Parathyroid adenoma (tissue), 2 donors: ENCODE measurements around the gene VASN.

Experiments
- H2AFZ ChIP-seq: fragments of 300-600 bp; sonication (generic); one replicate; pipeline ENCODE4 v1.7.0; 2017; ENCODE audit warnings: antibody characterized with exemption, mild to moderate bottlenecking
- H3K27ac ChIP-seq: fragments of 300-600 bp; sonication (generic); one replicate; pipeline ENCODE4 v1.7.0; 2017
- H3K27me3 ChIP-seq: fragments of 300-600 bp; sonication (generic); one replicate; pipeline ENCODE4 v1.7.0; 2017; ENCODE audit warnings: low read length; ENCODE audit not compliant: control insufficient read depth, insufficient read depth
- H3K36me3 ChIP-seq: fragments of 300-600 bp; sonication (generic); one replicate; pipeline ENCODE4 v1.7.0; 2017; ENCODE audit warnings: low read length; ENCODE audit not compliant: control insufficient read depth, insufficient read depth
- H3K4me1 ChIP-seq: fragments of 300-600 bp; sonication (generic); one replicate; pipeline ENCODE4 v1.7.0; 2017; ENCODE audit warnings: control low read depth
- H3K4me2 ChIP-seq: fragments of 300-600 bp; sonication (generic); one replicate; pipeline ENCODE4 v1.7.0; 2017; ENCODE audit warnings: low read length
- H3K4me3 ChIP-seq: fragments of 300-600 bp; sonication (generic); one replicate; pipeline ENCODE4 v1.7.0; 2017; ENCODE audit warnings: low read depth, low read length
- H3K79me2 ChIP-seq: fragments of 300-600 bp; sonication (generic); one replicate; pipeline ENCODE4 v1.7.0; 2017; ENCODE audit warnings: control low read depth
- H3K9ac ChIP-seq: fragments of 300-600 bp; sonication (generic); one replicate; pipeline ENCODE4 v1.7.0; 2017; ENCODE audit warnings: mild to moderate bottlenecking
- H3K9me3 ChIP-seq: fragments of 300-600 bp; sonication (generic); one replicate; pipeline ENCODE4 v1.7.0; 2017; ENCODE audit warnings: low read length; ENCODE audit not compliant: control insufficient read depth
- TF ChIP-seq, protein P1 (sequence below): fragments of 300-600 bp; sonication (generic); IDR thresholded peaks from one replicate; pipeline ENCODE4 v1.7.0; 2017; ENCODE audit warnings: antibody characterized with exemption, mild to moderate bottlenecking
- donor health status: primary hyperparathyroidism.

Gene VASN

DNA sequence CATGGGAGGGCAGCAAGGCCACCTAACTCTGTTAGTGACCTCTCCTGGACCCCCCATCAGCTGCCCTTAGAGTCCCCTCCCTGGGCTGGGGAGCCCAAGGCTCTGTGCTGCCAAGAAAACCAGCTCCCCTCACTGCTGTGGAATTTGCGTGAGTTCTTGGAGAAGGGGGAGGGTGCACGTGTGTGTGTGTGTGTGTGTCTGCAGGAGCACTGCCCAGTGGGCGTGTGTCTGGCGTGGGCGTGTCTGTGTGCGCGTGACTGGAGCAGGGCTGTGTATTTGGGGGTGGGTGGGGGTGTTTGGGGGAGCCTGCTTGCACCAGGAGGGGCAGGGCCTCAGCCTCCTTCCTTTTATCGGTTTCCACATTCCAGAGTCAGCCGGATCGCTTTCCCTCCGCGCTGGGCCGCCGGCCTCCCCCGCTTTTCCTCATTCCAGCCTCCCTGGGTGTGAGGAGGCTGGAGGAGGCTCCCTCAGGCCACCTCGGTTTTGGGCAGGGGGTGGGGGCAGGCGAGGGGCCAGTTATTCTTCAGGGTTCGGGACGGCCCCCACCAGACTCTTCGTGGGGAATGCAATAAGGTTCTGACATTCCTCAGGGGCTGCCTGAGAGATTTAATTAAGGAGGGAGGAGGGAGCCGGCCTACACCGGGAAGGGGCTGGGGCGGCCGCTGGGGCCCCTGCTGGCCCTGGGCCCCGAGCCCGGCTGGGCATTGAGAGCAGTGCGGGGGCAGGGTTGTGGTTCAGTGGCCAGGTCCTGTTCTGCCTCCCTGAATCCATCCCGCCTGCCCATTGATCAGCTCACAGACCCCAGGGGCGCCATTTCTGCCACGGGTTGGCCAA lies 2.5 kb downstream of the VASN start:
- TF ChIP-seq, protein P1, sequence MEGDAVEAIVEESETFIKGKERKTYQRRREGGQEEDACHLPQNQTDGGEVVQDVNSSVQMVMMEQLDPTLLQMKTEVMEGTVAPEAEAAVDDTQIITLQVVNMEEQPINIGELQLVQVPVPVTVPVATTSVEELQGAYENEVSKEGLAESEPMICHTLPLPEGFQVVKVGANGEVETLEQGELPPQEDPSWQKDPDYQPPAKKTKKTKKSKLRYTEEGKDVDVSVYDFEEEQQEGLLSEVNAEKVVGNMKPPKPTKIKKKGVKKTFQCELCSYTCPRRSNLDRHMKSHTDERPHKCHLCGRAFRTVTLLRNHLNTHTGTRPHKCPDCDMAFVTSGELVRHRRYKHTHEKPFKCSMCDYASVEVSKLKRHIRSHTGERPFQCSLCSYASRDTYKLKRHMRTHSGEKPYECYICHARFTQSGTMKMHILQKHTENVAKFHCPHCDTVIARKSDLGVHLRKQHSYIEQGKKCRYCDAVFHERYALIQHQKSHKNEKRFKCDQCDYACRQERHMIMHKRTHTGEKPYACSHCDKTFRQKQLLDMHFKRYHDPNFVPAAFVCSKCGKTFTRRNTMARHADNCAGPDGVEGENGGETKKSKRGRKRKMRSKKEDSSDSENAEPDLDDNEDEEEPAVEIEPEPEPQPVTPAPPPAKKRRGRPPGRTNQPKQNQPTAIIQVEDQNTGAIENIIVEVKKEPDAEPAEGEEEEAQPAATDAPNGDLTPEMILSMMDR = no peak
- H3K36me3 ChIP-seq = no peaks in the 10 kb centered on the region
- no peak overlapping the region for H2AFZ ChIP-seq
- no peaks in the 10 kb centered on the region for H3K27me3 ChIP-seq
- peak overlapping the region; percentile 45 for H3K27ac ChIP-seq
- peaks cover 27% of the 10 kb centered on the region for H3K4me1 ChIP-seq
- no peaks in the 10 kb centered on the region for H3K79me2 ChIP-seq
- no peak overlapping the region for H3K9ac ChIP-seq
- H3K4me2 ChIP-seq = no peak overlapping the region
- no peaks in the 10 kb centered on the region for H3K9me3 ChIP-seq
- H3K4me3 ChIP-seq = peak overlapping the region; percentile 9

GRCh38 chr16:4375717-4376116 lies 4.1 kb downstream of the VASN start:
- Histone ChIP-seq H3K79me2 (no peaks in the 10 kb centered on the region), H2AFZ (peak overlapping the region; percentile 38), H3K4me2 (peak overlapping the region; percentile 47), H3K4me1 (peaks cover 33% of the 10 kb centered on the region), H3K9me3 (no peaks in the 10 kb centered on the region), H3K9ac (no peak overlapping the region), H3K36me3 (no peaks in the 10 kb centered on the region), H3K27ac (peak overlapping the region; percentile 44), H3K4me3 (no peak overlapping the region), H3K27me3 (no peaks in the 10 kb centered on the region)
- TF ChIP-seq, protein P1 = no peak

GRCh38 chr16:4376126-4376892 lies 4.7 kb downstream of the VASN start:
- H3K4me3 ChIP-seq = no peak overlapping the region
- H2AFZ ChIP-seq = peak overlapping the region; percentile 38
- H3K36me3 ChIP-seq = no peaks in the 10 kb centered on the region
- H3K27ac ChIP-seq = peak overlapping the region; percentile 44
- peak overlapping the region; percentile 47 for H3K4me2 ChIP-seq
- TF ChIP-seq, protein P1 = no peak
- peaks cover 33% of the 10 kb centered on the region for H3K4me1 ChIP-seq
- H3K9ac ChIP-seq = no peak overlapping the region
- no peaks in the 10 kb centered on the region for H3K9me3 ChIP-seq
- no peaks in the 10 kb centered on the region for H3K79me2 ChIP-seq
- H3K27me3 ChIP-seq = no peaks in the 10 kb centered on the region

GRCh38 chr16:4376893-4377572 lies 5.4 kb downstream of the VASN start:
- no peak overlapping the region for H3K9ac ChIP-seq
- TF ChIP-seq, protein P1 = no peak
- no peak overlapping the region for H3K4me3 ChIP-seq

More at GRCh38 chr16:4376893-4377572, 5.4 kb downstream of the VASN start:
- Histone ChIP-seq H3K27ac (no peak overlapping the region), H2AFZ (no peak overlapping the region), H3K4me2 (no peak overlapping the region), H3K79me2 (no peaks in the 10 kb centered on the region), H3K36me3 (no peaks in the 10 kb centered on the region), H3K27me3 (no peaks in the 10 kb centered on the region), H3K9me3 (no peaks in the 10 kb centered on the region), H3K4me1 (peaks cover 31% of the 10 kb centered on the region)
